ENCODE data around the gene LRRC73.

Gene LRRC73

DNA sequence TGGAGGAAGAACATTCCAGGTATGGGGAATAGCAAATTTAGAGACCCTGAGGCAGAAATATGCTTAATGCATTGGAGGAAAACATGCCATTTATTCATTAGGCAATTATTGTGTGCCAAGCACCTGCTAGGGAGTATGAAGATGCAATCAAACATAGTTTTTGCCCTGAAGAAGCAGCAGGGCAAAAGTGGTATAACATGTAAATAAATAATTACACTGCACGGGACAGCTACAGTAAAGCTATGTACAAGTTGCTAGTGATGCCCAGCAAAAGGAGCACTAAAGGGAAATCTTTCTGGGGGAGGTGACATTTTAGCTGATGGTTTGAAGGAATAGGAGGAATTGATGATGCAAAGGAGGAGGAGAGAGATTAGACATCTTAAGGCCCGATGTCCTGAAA, 33.4 kb downstream of the LRRC73 start:
- no peak for DNase-seq
- peak overlapping the region; percentile 50 for H3K4me3 ChIP-seq (ENCODE audit: low read depth, low read length)
- peaks cover 30% of the 10 kb centered on the region for H3K36me3 ChIP-seq
- no peaks in the 10 kb centered on the region for H3K9me3 ChIP-seq (ENCODE audit: severe bottlenecking)
- H3K27ac ChIP-seq = peak overlapping the region; percentile 83
- TF ChIP-seq, protein P1, sequence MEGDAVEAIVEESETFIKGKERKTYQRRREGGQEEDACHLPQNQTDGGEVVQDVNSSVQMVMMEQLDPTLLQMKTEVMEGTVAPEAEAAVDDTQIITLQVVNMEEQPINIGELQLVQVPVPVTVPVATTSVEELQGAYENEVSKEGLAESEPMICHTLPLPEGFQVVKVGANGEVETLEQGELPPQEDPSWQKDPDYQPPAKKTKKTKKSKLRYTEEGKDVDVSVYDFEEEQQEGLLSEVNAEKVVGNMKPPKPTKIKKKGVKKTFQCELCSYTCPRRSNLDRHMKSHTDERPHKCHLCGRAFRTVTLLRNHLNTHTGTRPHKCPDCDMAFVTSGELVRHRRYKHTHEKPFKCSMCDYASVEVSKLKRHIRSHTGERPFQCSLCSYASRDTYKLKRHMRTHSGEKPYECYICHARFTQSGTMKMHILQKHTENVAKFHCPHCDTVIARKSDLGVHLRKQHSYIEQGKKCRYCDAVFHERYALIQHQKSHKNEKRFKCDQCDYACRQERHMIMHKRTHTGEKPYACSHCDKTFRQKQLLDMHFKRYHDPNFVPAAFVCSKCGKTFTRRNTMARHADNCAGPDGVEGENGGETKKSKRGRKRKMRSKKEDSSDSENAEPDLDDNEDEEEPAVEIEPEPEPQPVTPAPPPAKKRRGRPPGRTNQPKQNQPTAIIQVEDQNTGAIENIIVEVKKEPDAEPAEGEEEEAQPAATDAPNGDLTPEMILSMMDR (IDR thresholded peaks at IDR 0.05; ENCODE audit: low read depth, low read length) = no peak
- no peaks in the 10 kb centered on the region for H3K27me3 ChIP-seq (ENCODE audit: insufficient read depth, low read depth, severe bottlenecking)

DNA sequence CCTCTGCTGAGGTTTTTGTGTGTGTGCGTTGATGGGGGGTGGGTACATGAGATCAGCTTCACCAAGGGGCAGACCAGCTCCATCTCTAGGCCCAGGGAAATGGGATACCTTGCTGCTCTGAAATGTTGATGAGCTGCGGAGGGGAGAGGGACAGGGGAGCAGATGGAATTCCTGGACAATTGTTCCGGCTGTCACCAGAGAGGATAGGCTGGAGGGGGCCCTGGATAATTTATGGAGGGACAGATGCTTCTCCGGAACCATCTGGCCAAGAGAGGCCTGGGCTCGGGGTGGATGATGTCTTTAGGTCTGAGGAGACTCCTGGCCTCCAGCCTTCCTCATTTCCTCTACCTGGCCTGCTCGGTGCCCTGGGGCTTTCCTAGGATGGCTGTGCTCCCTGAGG, 34.6 kb downstream of the LRRC73 start:
- Histone ChIP-seq H3K27ac (peak overlapping the region; percentile 1), H3K36me3 (peaks cover 22% of the 10 kb centered on the region), H3K4me3 (ENCODE audit: low read depth, low read length) (no peak overlapping the region), H3K9me3 (ENCODE audit: severe bottlenecking) (no peaks in the 10 kb centered on the region), H3K27me3 (ENCODE audit: insufficient read depth, low read depth, severe bottlenecking) (no peaks in the 10 kb centered on the region)
- TF ChIP-seq, protein P1 (IDR thresholded peaks at IDR 0.05; ENCODE audit: low read depth, low read length) = no peak
- DNase-seq = peak; percentile 76

DNA sequence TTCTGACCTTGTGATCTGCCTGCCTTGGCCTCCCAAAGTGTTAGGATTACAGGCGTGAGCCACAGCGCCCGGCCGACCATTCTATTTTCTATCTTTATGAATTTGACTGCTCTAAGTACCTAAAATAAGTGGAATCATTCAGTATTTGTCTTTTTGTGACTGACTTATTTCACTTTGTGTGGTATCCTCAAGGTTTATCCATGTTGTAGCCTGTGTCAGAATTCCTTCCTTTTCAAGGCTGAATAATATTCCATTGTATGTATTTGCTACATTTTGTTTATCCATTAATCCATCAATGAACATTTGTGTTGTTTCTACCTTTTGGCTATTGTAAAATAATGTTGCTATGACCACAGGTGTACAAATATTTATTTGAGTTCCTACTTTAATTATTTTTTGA, 37.6 kb downstream of the LRRC73 start:
- Histone ChIP-seq H3K27ac (no peak overlapping the region), H3K4me3 (ENCODE audit: low read depth, low read length) (no peak overlapping the region), H3K27me3 (ENCODE audit: insufficient read depth, low read depth, severe bottlenecking) (no peaks in the 10 kb centered on the region), H3K36me3 (no peaks in the 10 kb centered on the region), H3K9me3 (ENCODE audit: severe bottlenecking) (no peaks in the 10 kb centered on the region)
- no peak for DNase-seq
- TF ChIP-seq, protein P1 (IDR thresholded peaks at IDR 0.05; ENCODE audit: low read depth, low read length) = no peak

DNA sequence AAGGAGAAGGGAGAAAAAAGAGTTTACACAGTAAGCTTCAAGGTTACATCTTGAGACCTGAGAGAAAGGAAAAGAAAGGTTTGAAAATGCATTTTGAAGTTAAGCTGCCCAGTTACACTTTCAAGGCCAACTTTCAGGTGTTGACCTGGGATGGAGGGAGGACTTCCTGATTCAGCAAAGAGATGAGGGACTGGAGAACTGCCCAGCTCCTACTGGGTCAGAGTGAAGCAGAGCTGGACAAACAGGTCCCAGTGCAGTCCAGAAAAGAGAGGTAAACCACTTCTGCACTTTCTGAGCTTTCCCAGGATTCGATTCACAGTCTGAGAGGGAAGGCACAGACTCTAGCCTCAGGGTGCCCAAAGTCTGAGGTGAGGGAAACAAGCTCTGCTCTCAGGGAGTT, 38.7 kb downstream of the LRRC73 start:
- TF ChIP-seq, protein P1 (IDR thresholded peaks at IDR 0.05; ENCODE audit: low read depth, low read length) = no peak
- Histone ChIP-seq H3K9me3 (ENCODE audit: severe bottlenecking) (no peaks in the 10 kb centered on the region), H3K27me3 (ENCODE audit: insufficient read depth, low read depth, severe bottlenecking) (no peaks in the 10 kb centered on the region), H3K4me3 (ENCODE audit: low read depth, low read length) (no peak overlapping the region), H3K27ac (no peak overlapping the region), H3K36me3 (no peaks in the 10 kb centered on the region)
- no peak for DNase-seq

DNA sequence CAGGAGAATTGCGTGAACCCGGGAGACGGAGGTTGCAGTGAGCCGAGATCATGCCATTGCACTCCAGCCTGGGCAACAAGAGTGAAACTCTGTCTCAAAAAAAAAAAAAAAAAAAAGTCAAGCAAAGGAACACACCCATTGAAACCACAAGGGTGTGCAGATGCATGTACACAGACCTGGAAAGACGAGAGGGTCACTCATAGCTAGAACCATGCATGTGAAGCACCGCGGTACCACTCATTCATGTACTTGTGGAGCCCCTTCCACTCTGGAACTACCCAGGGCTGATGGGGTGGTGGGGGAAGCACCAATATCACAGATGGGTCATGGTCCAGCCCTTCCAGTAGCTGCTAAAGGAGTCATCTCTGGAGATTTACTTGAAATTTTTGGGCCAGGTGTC, 40.2 kb downstream of the LRRC73 start:
- TF ChIP-seq, protein P1 (IDR thresholded peaks at IDR 0.05; ENCODE audit: low read depth, low read length) = no peak
- H3K27me3 ChIP-seq (ENCODE audit: insufficient read depth, low read depth, severe bottlenecking) = no peaks in the 10 kb centered on the region
- DNase-seq = no peak
- no peak overlapping the region for H3K27ac ChIP-seq
- no peak overlapping the region for H3K4me3 ChIP-seq (ENCODE audit: low read depth, low read length)
- no peaks in the 10 kb centered on the region for H3K36me3 ChIP-seq
- no peaks in the 10 kb centered on the region for H3K9me3 ChIP-seq (ENCODE audit: severe bottlenecking)
